AG09319 (cell line): ENCODE results near the gene NRP1.

ENCODE experiments used
- DNase-seq: peaks from one replicate; pipeline ENCODE4 v3.0.0-alpha.2; 2010; ENCODE audit warnings: low read depth; ENCODE audit errors: extremely low read depth
- CTCF ChIP-seq: IDR thresholded peaks from 2 replicates; pipeline ENCODE4 v1.5.1; 2011; ENCODE audit warnings: low read depth, mild to moderate bottlenecking, inconsistent platforms, low read length, moderate library complexity

NRP1 gene

GRCh38 chr10:33376476-33376875 lies 42.0 kb upstream of the NRP1 start:
- no peak for TF ChIP-seq CTCF
- DNase-seq, result no peak

GRCh38 chr10:33373263-33373662 lies 38.8 kb upstream of the NRP1 start:
- TF ChIP-seq CTCF, result no peak
- DNase-seq, result no peak

GRCh38 chr10:33371234-33371633 lies 36.8 kb upstream of the NRP1 start:
- DNase-seq, result no peak

GRCh38 chr10:33370434-33370930 lies 36.0 kb upstream of the NRP1 start:
- no peak for TF ChIP-seq CTCF
- DNase-seq, result no peak

More at GRCh38 chr10:33371234-33371633, 36.8 kb upstream of the NRP1 start:
- no peak for TF ChIP-seq CTCF

GRCh38 chr10:33368086-33368485 lies 33.6 kb upstream of the NRP1 start:
- no peak for TF ChIP-seq CTCF
- DNase-seq, result no peak

GRCh38 chr10:33365871-33366411 lies 31.5 kb upstream of the NRP1 start:
- TF ChIP-seq CTCF, result no peak
- DNase-seq, result peak; percentile 67

- no peak for DNase-seq
- no peak for TF ChIP-seq CTCF
These were observed 30.8 kb upstream of the NRP1 start for GRCh38 chr10:33365301-33365700.
